IPS DF 6.9 (cell line): Measurements from ENCODE around the gene FNDC3B.
A peak's percentile ranks its signal among the peaks of the same experiment; 100 is the strongest.

Experiments used
- DNase-seq: peaks from one replicate; pipeline ENCODE4 v3.0.0-alpha.2; 2013; ENCODE audit warnings: low read depth, low spot score
- H3K27ac ChIP-seq: one replicate; pipeline ENCODE4 v1.5.1; 2013; ENCODE audit warnings: low read length, control low read depth
- H3K27me3 ChIP-seq: 2 replicates; pipeline ENCODE4 v1.6.1; 2013; ENCODE audit warnings: mild to moderate bottlenecking, low read length; ENCODE audit not compliant: control insufficient read depth, insufficient read depth
- H3K36me3 ChIP-seq: 2 replicates; pipeline ENCODE4 v1.6.1; 2013; ENCODE audit warnings: low read length; ENCODE audit not compliant: control insufficient read depth, insufficient read depth
- H3K4me1 ChIP-seq: 2 replicates; pipeline ENCODE4 v1.6.1; 2013; ENCODE audit warnings: low read length; ENCODE audit not compliant: control insufficient read depth, insufficient read depth
- H3K4me3 ChIP-seq: 2 replicates; pipeline ENCODE4 v1.5.1; 2013; ENCODE audit warnings: mild to moderate bottlenecking, low read length
- H3K9me3 ChIP-seq: 2 replicates; pipeline ENCODE4 v1.6.1; 2013; ENCODE audit warnings: low read length, inconsistent platforms; ENCODE audit not compliant: control insufficient read depth, insufficient read depth
- WGBS: extraction: QIAGEN DNeasy Blood & Tissue Kit; methylation state at CpG from one replicate; pipeline ENCODE4 v1.1.7; 2013; ENCODE audit warnings: mixed read lengths, missing lambda C conversion rate; ENCODE audit not compliant: insufficient read length, insufficient coverage; 5-methylcytosine and 5-hydroxymethylcytosine counted together

The FNDC3B gene

GRCh38 chr3:172441581-172441980 is 402.2 kb downstream of the FNDC3B start:
- H3K4me3 ChIP-seq = no peak overlapping the region
- no CpG with 5 or more reads among the region's 5 CpGs for WGBS
- no peak for DNase-seq
- no peak overlapping the region for H3K27ac ChIP-seq
- no peaks in the 10 kb centered on the region for H3K9me3 ChIP-seq
- peaks cover under 1% of the 10 kb centered on the region; the same call in 1 of the 2 replicates for H3K27me3 ChIP-seq
- H3K36me3 ChIP-seq = no peaks in the 10 kb centered on the region
- H3K4me1 ChIP-seq = no peaks in the 10 kb centered on the region

- no peak overlapping the region for H3K4me3 ChIP-seq
- peaks cover 1% of the 10 kb centered on the region for H3K4me1 ChIP-seq
- H3K27me3 ChIP-seq = peaks cover 10% of the 10 kb centered on the region
- H3K27ac ChIP-seq = no peak overlapping the region
- WGBS = no CpG with 5 or more reads among the region's 1 CpG
- no peaks in the 10 kb centered on the region for H3K9me3 ChIP-seq
- no peaks in the 10 kb centered on the region for H3K36me3 ChIP-seq
- DNase-seq = no peak
Observed at GRCh38 chr3:172442606-172443005, 403.2 kb downstream of the FNDC3B start.

- H3K4me3 ChIP-seq = no peak overlapping the region
- no peaks in the 10 kb centered on the region for H3K9me3 ChIP-seq
- H3K4me1 ChIP-seq = peaks cover 15% of the 10 kb centered on the region
- H3K36me3 ChIP-seq = no peaks in the 10 kb centered on the region
- H3K27ac ChIP-seq = no peak overlapping the region
- no CpG with 5 or more reads among the region's 6 CpGs for WGBS
- DNase-seq = no peak
- peaks cover 31% of the 10 kb centered on the region for H3K27me3 ChIP-seq
Observed at GRCh38 chr3:172444821-172445220, 405.4 kb downstream of the FNDC3B start.

- DNase-seq = no peak
- H3K27ac ChIP-seq = no peak overlapping the region
- WGBS = no CpG with 5 or more reads among the region's 3 CpGs
- no peaks in the 10 kb centered on the region for H3K36me3 ChIP-seq
- H3K4me1 ChIP-seq = peaks cover 16% of the 10 kb centered on the region
- H3K27me3 ChIP-seq = peaks cover 36% of the 10 kb centered on the region
- no peak overlapping the region for H3K4me3 ChIP-seq
- H3K9me3 ChIP-seq = no peaks in the 10 kb centered on the region
Observed at GRCh38 chr3:172446198-172446597, 406.8 kb downstream of the FNDC3B start.

GRCh38 chr3:172447611-172448579 is 408.5 kb downstream of the FNDC3B start, which contains the start of gene GHSR:
GHSR (minus strand) TSS chr3:172448456; CDS start chr3:172448413, 43 bp downstream.
- Histone ChIP-seq H3K27ac (no peak within 1 kb of the TSS), H3K4me1 (peaks cover 16% of the 10 kb centered on the region), H3K4me3 (peak within 1 kb of the TSS; percentile 10; the same call in 1 of the 2 replicates), H3K9me3 (no peaks in the 10 kb centered on the region), H3K27me3 (peaks cover 36% of the 10 kb centered on the region), H3K36me3 (no peaks in the 10 kb centered on the region)
- WGBS = no CpG with 5 or more reads among the region's 76 CpGs
- no peak for DNase-seq

- no peak overlapping the region for H3K27ac ChIP-seq
- H3K4me1 ChIP-seq = peaks cover 16% of the 10 kb centered on the region
- H3K9me3 ChIP-seq = no peaks in the 10 kb centered on the region
- peaks cover 36% of the 10 kb centered on the region for H3K27me3 ChIP-seq
- peak overlapping the region; percentile 10; the same call in 1 of the 2 replicates for H3K4me3 ChIP-seq
- whole genome bisulfite sequencing = no CpG with 5 or more reads among the region's 43 CpGs
- no peaks in the 10 kb centered on the region for H3K36me3 ChIP-seq
- no peak for DNase-seq
Observed at GRCh38 chr3:172448661-172449465, 409.5 kb downstream of the FNDC3B start.

GRCh38 chr3:172449466-172450149 is 410.2 kb downstream of the FNDC3B start:
- Histone ChIP-seq H3K9me3 (no peaks in the 10 kb centered on the region), H3K27ac (no peak overlapping the region), H3K27me3 (peaks cover 36% of the 10 kb centered on the region), H3K36me3 (no peaks in the 10 kb centered on the region), H3K4me3 (no peak overlapping the region), H3K4me1 (peaks cover 16% of the 10 kb centered on the region)
- DNase-seq = no peak
- no CpG with 5 or more reads among the region's 34 CpGs for WGBS
